GM13976 (cell line): Measurements from ENCODE around the gene ABCA13.
"Not testable (repeated sequence)": the region's sequence is repeated elsewhere in the genome, so short reads cannot be mapped to it uniquely, and the experiment has no call there.

Experiments used
- DNase-seq: peaks from one replicate; pipeline ENCODE4 v3.0.0; 2012; ENCODE audit warnings: low spot score
- in situ Hi-C: fragments of 300-500 bp; cut with MboI; formaldehyde crosslinking; loops from one replicate; pipeline ENCODE4 v1.12.0; 2022; ENCODE audit warnings: low sequenced_read_pairs, mixed read lengths, inconsistent platforms; ENCODE audit not compliant: unreplicated experiment
- TF ChIP-seq, protein P1 (sequence below): IDR thresholded peaks from 2 replicates; pipeline ENCODE4 v1.5.1; 2012; ENCODE audit warnings: borderline replicate concordance, mild to moderate bottlenecking; ENCODE audit not compliant: insufficient read depth; ENCODE audit errors: extremely low read depth, missing control alignments, control extremely low read depth

Gene ABCA13

GRCh38 chr7:48141521-48141920 is 29.7 kb upstream of the ABCA13 start:
- in situ Hi-C loops, result no loop called here
- TF ChIP-seq, protein P1, sequence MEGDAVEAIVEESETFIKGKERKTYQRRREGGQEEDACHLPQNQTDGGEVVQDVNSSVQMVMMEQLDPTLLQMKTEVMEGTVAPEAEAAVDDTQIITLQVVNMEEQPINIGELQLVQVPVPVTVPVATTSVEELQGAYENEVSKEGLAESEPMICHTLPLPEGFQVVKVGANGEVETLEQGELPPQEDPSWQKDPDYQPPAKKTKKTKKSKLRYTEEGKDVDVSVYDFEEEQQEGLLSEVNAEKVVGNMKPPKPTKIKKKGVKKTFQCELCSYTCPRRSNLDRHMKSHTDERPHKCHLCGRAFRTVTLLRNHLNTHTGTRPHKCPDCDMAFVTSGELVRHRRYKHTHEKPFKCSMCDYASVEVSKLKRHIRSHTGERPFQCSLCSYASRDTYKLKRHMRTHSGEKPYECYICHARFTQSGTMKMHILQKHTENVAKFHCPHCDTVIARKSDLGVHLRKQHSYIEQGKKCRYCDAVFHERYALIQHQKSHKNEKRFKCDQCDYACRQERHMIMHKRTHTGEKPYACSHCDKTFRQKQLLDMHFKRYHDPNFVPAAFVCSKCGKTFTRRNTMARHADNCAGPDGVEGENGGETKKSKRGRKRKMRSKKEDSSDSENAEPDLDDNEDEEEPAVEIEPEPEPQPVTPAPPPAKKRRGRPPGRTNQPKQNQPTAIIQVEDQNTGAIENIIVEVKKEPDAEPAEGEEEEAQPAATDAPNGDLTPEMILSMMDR, result no peak
- DNase-seq, result no peak

DNA sequence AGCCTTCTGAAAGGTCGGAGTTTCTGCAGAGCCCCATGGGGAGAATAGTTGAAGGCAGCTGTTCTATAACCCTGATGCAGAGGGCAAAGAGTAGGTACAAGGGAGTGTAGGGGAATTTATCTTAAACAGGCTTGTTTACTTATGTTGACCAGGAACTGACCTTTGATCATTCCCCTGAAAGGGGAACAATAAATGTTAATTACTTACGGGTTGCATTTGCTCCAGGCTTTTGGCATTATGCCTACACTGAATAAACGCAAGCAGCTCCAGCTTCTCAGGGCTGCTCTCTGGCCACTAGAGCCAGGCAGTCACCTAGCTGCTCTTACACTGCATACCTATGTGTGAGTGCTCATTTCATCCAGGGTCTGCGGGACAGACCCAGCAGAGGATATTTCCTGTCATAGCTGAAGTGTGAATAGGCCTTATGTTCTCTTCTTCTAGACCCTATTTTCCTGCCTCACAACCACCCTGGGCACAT is 26.9 kb upstream of the ABCA13 start:
- DNase-seq, result no peak

GRCh38 chr7:48147078-48147591 is 24.1 kb upstream of the ABCA13 start:
- no peak for DNase-seq
- TF ChIP-seq, protein P1, result no peak
- in situ Hi-C loops, result no loop called here

More for the DNA sequence above, 26.9 kb upstream of the ABCA13 start:
- TF ChIP-seq, protein P1, result no peak
- in situ Hi-C loops, result no loop called here

- DNase-seq, in situ Hi-C loops: not testable (repeated sequence)
Observed at GRCh38 chr7:48147690-48148089, 23.6 kb upstream of the ABCA13 start.

DNA sequence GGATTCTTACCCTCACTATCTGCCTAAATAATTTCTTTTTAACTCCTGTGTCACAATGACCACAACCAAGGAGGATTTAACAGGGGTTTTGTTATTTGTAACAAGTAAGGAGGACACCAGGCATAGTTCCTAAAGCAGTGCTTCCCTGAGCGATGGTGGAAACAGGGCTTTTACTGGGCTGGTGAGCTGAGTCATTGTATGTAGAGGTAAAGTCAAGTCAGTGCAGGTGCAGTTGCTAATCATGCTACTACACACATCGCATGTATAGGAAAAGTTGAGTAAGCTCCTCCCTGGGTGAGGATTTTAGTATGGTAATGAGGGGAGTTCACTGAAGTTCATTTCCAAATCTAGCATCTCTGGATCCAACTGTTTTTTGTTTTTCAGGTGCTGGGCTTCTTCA is 22.9 kb upstream of the ABCA13 start:
- DNase-seq, result no peak
- in situ Hi-C loops, result no loop called here
- TF ChIP-seq, protein P1, result no peak

GRCh38 chr7:48149058-48149457 is 22.2 kb upstream of the ABCA13 start:
- no peak for DNase-seq
- TF ChIP-seq, protein P1, result no peak
- in situ Hi-C loops, result no loop called here

GRCh38 chr7:48150086-48150485 is 21.2 kb upstream of the ABCA13 start:
- TF ChIP-seq, protein P1, result no peak
- in situ Hi-C loops, result no loop called here
- DNase-seq, result no peak
